ENCODE results near the gene DDOST. TPM values are rescaled to one million over a fixed set of nuclear protein-coding genes. Genes with fewer than 3 reads are reported as not detected.

Gene DDOST
- polyA plus RNA-seq, 3 donors: 125 to 245 (median 241) TPM

- H3K27ac ChIP-seq (ENCODE audit: low read depth in 1 of 2, low read length in 2 of 2): no peak overlapping the region
- H4K20me1 ChIP-seq (ENCODE audit: insufficient read depth, low read length): peaks cover 19% of the 10 kb centered on the region
- Mint-ChIP-seq H3K27me3 (ENCODE audit: low read depth in 3 of 3) (peaks cover 0 to 1% (median 0%) of the 10 kb centered on the region in 3 donors), H3K9me3 (no peaks in the 10 kb centered on the region), H3K4me1 (no peaks in the 10 kb centered on the region), H3K4me3 (no peak overlapping the region), H3K36me3 (peaks cover 77 to 88% of the 10 kb centered on the region in 2 donors), H3K27ac (peak overlapping the region in 1 of 7 donors; percentile 5)
- no peak for DNase-seq
- no peaks in the 10 kb centered on the region for H3K4me1 ChIP-seq (ENCODE audit: control insufficient read depth in 1 of 2, insufficient read depth in 2 of 2, low read length in 2 of 2)
- H3K4me2 ChIP-seq (replicated peaks; ENCODE audit: extremely low read depth, low read length, poor library complexity, severe bottlenecking): no peak overlapping the region
- peaks cover 77 to 85% of the 10 kb centered on the region in 2 donors for H3K36me3 ChIP-seq (replicated peaks in 1 of 2; ENCODE audit: control insufficient read depth in 1 of 2, insufficient read depth in 2 of 2, low read length in 2 of 2)
- no peak for TF ChIP-seq CTCF (IDR thresholded peaks at IDR 0.05)
- H2AFZ ChIP-seq (ENCODE audit: insufficient read depth, low read depth, low read length, poor library complexity, severe bottlenecking): no peak overlapping the region
- no peaks in the 10 kb centered on the region for H3K79me2 ChIP-seq (ENCODE audit: insufficient read depth, low read length)
- no peak overlapping the region for H3K4me3 ChIP-seq (replicated peaks in 1 of 3; ENCODE audit: low read depth in 2 of 3, low read length in 3 of 3)
- intact Hi-C loops (cut with micrococcal nuclease): no loop called here
- H3K9me3 ChIP-seq (replicated peaks in 1 of 2; ENCODE audit: control insufficient read depth in 1 of 2, insufficient read depth in 1 of 2, low read length in 2 of 2): no peaks in the 10 kb centered on the region
- 97% methylated on average over 13 of the region's 13 CpGs for WGBS (ENCODE audit: insufficient coverage)
- H3K9ac ChIP-seq (ENCODE audit: insufficient read depth, low read length, poor library complexity, severe bottlenecking): no peak overlapping the region
- H3K27me3 ChIP-seq (ENCODE audit: control insufficient read depth in 2 of 2, insufficient read depth in 2 of 2, low read length in 2 of 2): no peaks in the 10 kb centered on the region
Measured at GRCh38 chr1:20648438-20648837, 12.7 kb downstream of the DDOST start.

- peaks cover 74 to 84% of the 10 kb centered on the region in 2 donors for H3K36me3 Mint-ChIP-seq
- H3K27me3 Mint-ChIP-seq (ENCODE audit: low read depth in 3 of 3): peaks cover 0 to 3% (median 0%) of the 10 kb centered on the region in 3 donors
Measured at GRCh38 chr1:20645414-20645813, 15.8 kb downstream of the DDOST start.

More at GRCh38 chr1:20645414-20645813, 15.8 kb downstream of the DDOST start:
- DNase-seq: no peak
- Histone ChIP-seq H3K36me3 (replicated peaks in 1 of 2; ENCODE audit: control insufficient read depth in 1 of 2, insufficient read depth in 2 of 2, low read length in 2 of 2) (peaks cover 66 to 87% of the 10 kb centered on the region in 2 donors), H3K4me3 (replicated peaks in 1 of 3; ENCODE audit: low read depth in 2 of 3, low read length in 3 of 3) (no peak overlapping the region), H4K20me1 (ENCODE audit: insufficient read depth, low read length) (peaks cover 17% of the 10 kb centered on the region), H3K9me3 (replicated peaks in 1 of 2; ENCODE audit: control insufficient read depth in 1 of 2, insufficient read depth in 1 of 2, low read length in 2 of 2) (no peaks in the 10 kb centered on the region), H3K4me2 (replicated peaks; ENCODE audit: extremely low read depth, low read length, poor library complexity, severe bottlenecking) (no peak overlapping the region), H3K4me1 (ENCODE audit: control insufficient read depth in 1 of 2, insufficient read depth in 2 of 2, low read length in 2 of 2) (no peaks in the 10 kb centered on the region), H3K79me2 (ENCODE audit: insufficient read depth, low read length) (no peaks in the 10 kb centered on the region), H3K9ac (ENCODE audit: insufficient read depth, low read length, poor library complexity, severe bottlenecking) (no peak overlapping the region), H3K27me3 (ENCODE audit: control insufficient read depth in 2 of 2, insufficient read depth in 2 of 2, low read length in 2 of 2) (no peaks in the 10 kb centered on the region), H2AFZ (ENCODE audit: insufficient read depth, low read depth, low read length, poor library complexity, severe bottlenecking) (no peak overlapping the region), H3K27ac (ENCODE audit: low read depth in 1 of 2, low read length in 2 of 2) (no peak overlapping the region)
- Mint-ChIP-seq H3K4me1 (no peaks in the 10 kb centered on the region), H3K27ac (peak overlapping the region in 1 of 7 donors; percentile 12), H3K4me3 (no peak overlapping the region), H3K9me3 (no peaks in the 10 kb centered on the region)
- intact Hi-C loops (cut with micrococcal nuclease): no loop called here
- TF ChIP-seq CTCF (IDR thresholded peaks at IDR 0.05): no peak
- 98% methylated on average over 7 of the region's 14 CpGs for WGBS (ENCODE audit: insufficient coverage)

Data from CD14-positive monocyte (primary cell).